ENCODE data around the gene CENPF. TPM values are rescaled to one million over a fixed set of nuclear protein-coding genes. Genes with fewer than 3 reads are reported as not detected.

Gene CENPF
- total RNA-seq, 1 experiment from 2014 or later: 144 TPM

DNA sequence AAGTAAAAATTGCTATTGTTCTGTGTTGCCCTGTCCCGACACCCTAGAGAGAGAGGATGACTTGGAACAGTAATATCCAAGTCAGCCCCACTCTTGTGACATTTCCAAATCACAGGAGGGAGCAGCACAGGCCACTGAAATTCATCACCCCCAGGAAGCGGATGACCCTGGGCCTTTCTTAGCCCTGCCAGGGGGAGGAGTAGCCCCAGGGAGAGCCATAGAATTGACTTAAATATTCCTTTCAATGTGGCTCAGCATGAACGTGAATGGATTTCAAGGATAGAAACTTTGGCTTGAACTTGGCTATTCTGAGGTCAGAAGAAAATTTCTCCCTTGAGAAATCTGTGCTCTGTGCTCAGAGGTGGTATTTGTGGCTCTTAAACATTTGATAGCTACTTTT, 80.6 kb downstream of the CENPF start:
- DNase-seq: no peak
- H3K9me3 Mint-ChIP-seq (ENCODE audit: low read depth, unreplicated experiment): no peaks in the 10 kb centered on the region
- TF ChIP-seq, protein P1, sequence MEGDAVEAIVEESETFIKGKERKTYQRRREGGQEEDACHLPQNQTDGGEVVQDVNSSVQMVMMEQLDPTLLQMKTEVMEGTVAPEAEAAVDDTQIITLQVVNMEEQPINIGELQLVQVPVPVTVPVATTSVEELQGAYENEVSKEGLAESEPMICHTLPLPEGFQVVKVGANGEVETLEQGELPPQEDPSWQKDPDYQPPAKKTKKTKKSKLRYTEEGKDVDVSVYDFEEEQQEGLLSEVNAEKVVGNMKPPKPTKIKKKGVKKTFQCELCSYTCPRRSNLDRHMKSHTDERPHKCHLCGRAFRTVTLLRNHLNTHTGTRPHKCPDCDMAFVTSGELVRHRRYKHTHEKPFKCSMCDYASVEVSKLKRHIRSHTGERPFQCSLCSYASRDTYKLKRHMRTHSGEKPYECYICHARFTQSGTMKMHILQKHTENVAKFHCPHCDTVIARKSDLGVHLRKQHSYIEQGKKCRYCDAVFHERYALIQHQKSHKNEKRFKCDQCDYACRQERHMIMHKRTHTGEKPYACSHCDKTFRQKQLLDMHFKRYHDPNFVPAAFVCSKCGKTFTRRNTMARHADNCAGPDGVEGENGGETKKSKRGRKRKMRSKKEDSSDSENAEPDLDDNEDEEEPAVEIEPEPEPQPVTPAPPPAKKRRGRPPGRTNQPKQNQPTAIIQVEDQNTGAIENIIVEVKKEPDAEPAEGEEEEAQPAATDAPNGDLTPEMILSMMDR (IDR thresholded peaks at IDR 0.05; ENCODE audit: unreplicated experiment): no peak
- H3K36me3 Mint-ChIP-seq (ENCODE audit: insufficient read depth, unreplicated experiment): peaks cover 5% of the 10 kb centered on the region
- no peak overlapping the region for H3K27ac Mint-ChIP-seq (ENCODE audit: unreplicated experiment)
- intact Hi-C loops (cut with micrococcal nuclease; ENCODE audit: unreplicated experiment): no loop called here
- BruUV-seq (replicated peaks): no TSS peak
- no peaks in the 10 kb centered on the region for H3K27me3 Mint-ChIP-seq (ENCODE audit: unreplicated experiment)
- no peak overlapping the region for H3K4me3 Mint-ChIP-seq (ENCODE audit: low read depth, unreplicated experiment)
- H3K4me1 Mint-ChIP-seq (ENCODE audit: low read depth, unreplicated experiment): no peaks in the 10 kb centered on the region
- CTCF ChIA-PET: no interaction called here

DNA sequence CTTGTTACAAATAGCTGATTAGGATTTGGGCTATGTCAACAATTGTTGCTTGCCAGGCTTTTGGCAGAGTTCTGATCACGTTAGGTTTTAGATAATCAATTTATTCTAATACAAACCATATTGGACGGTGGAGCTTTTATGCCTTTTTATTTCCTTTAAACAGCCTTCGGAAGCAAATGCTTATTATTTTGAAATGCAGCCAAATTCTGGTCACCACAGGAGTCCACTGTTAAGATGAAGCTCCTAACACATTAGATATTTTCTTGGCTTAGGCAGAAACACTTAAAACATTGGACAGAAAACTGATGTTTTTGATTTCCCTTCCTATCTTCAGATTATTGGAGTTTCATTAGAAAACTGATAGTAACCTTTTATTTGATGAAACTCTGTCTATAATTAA, 82.9 kb downstream of the CENPF start:
- TF ChIP-seq, protein P1 (IDR thresholded peaks at IDR 0.05; ENCODE audit: unreplicated experiment): no peak
- Mint-ChIP-seq H3K27me3 (ENCODE audit: unreplicated experiment) (no peaks in the 10 kb centered on the region), H3K4me3 (ENCODE audit: low read depth, unreplicated experiment) (no peak overlapping the region), H3K36me3 (ENCODE audit: insufficient read depth, unreplicated experiment) (no peaks in the 10 kb centered on the region), H3K4me1 (ENCODE audit: low read depth, unreplicated experiment) (no peaks in the 10 kb centered on the region), H3K27ac (ENCODE audit: unreplicated experiment) (no peak overlapping the region), H3K9me3 (ENCODE audit: low read depth, unreplicated experiment) (no peaks in the 10 kb centered on the region)
- BruUV-seq (replicated peaks): no TSS peak
- no peak for DNase-seq
- CTCF ChIA-PET: no interaction called here
- intact Hi-C loops (cut with micrococcal nuclease; ENCODE audit: unreplicated experiment): no loop called here

DNA sequence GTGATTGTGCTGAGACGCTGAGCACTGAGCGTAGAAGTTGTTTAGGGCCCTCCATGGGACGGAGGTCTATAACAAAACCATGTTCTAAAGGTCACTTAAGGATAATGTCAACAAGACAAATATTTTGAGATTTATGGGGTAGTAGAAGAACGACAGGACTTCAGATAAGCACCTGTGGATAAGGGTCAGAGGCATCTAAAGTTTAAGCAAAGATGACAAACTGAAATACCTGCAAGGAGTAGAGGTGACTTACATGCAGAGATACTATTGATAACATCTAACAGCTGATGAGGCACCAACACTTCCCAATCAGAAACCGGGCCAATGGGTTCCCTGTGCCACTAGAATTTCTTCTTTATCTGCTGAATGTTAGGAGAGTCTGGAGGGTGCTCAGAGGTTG, 83.5 kb downstream of the CENPF start:
- no peak for DNase-seq
- CTCF ChIA-PET: no interaction called here
- no TSS peak for BruUV-seq (replicated peaks)
- TF ChIP-seq, protein P1 (IDR thresholded peaks at IDR 0.05; ENCODE audit: unreplicated experiment): no peak
- intact Hi-C loops (cut with micrococcal nuclease; ENCODE audit: unreplicated experiment): no loop called here
- H3K36me3 Mint-ChIP-seq (ENCODE audit: insufficient read depth, unreplicated experiment): no peaks in the 10 kb centered on the region
- H3K27me3 Mint-ChIP-seq (ENCODE audit: unreplicated experiment): no peaks in the 10 kb centered on the region
- H3K27ac Mint-ChIP-seq (ENCODE audit: unreplicated experiment): no peak overlapping the region
- no peak overlapping the region for H3K4me3 Mint-ChIP-seq (ENCODE audit: low read depth, unreplicated experiment)
- H3K4me1 Mint-ChIP-seq (ENCODE audit: low read depth, unreplicated experiment): no peaks in the 10 kb centered on the region
- no peaks in the 10 kb centered on the region for H3K9me3 Mint-ChIP-seq (ENCODE audit: low read depth, unreplicated experiment)

DNA sequence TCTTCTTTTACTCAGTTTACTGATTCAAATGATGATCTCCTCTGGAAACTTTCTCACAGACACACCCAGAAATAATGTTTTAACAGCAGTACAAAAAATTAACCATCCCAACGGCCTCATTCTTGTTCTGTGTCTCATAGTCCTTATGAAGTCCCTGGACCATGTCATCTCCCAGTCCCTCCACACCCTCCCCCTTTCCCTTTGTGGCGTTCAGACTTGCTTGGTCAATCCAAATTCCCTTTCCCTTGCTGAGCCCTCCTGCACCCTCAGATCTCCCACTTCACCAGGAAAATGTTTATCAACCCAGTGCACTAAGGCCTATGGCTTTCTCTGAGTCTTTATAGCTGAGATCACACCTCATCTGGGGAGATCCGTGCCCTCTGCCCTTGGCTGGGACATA, 85.9 kb downstream of the CENPF start:
- Mint-ChIP-seq H3K9me3 (ENCODE audit: low read depth, unreplicated experiment) (no peaks in the 10 kb centered on the region), H3K27ac (ENCODE audit: unreplicated experiment) (no peak overlapping the region), H3K27me3 (ENCODE audit: unreplicated experiment) (no peaks in the 10 kb centered on the region), H3K4me3 (ENCODE audit: low read depth, unreplicated experiment) (no peak overlapping the region), H3K4me1 (ENCODE audit: low read depth, unreplicated experiment) (no peaks in the 10 kb centered on the region), H3K36me3 (ENCODE audit: insufficient read depth, unreplicated experiment) (no peaks in the 10 kb centered on the region)
- intact Hi-C loops (cut with micrococcal nuclease; ENCODE audit: unreplicated experiment): no loop called here
- TF ChIP-seq, protein P1 (IDR thresholded peaks at IDR 0.05; ENCODE audit: unreplicated experiment): no peak
- CTCF ChIA-PET: no interaction called here
- DNase-seq: no peak
- no TSS peak for BruUV-seq (replicated peaks)

DNA sequence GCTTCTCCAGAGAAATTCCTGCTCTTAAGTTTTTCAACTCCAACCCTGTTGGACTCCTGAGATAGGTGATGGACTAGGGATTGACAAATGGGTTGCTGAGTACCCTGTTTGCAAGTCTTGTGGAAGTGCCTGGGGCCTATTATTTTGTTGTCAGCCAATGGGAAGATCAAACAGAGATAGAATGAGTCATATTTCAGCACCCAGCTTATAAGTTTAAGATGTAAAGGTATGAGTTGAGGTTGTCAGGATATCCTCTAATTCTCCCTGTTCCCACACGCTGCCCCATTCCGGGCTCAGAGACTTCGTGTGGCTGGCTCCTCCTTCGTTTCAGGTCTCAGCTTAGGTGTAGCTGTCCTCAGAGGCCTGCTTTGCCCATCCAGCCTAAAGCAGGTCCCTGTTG, 91.8 kb downstream of the CENPF start:
- Mint-ChIP-seq H3K27ac (ENCODE audit: unreplicated experiment) (no peak overlapping the region), H3K27me3 (ENCODE audit: unreplicated experiment) (no peaks in the 10 kb centered on the region), H3K4me1 (ENCODE audit: low read depth, unreplicated experiment) (no peaks in the 10 kb centered on the region), H3K9me3 (ENCODE audit: low read depth, unreplicated experiment) (no peaks in the 10 kb centered on the region), H3K36me3 (ENCODE audit: insufficient read depth, unreplicated experiment) (no peaks in the 10 kb centered on the region), H3K4me3 (ENCODE audit: low read depth, unreplicated experiment) (no peak overlapping the region)
- DNase-seq: no peak
- CTCF ChIA-PET: no interaction called here
- TF ChIP-seq, protein P1 (IDR thresholded peaks at IDR 0.05; ENCODE audit: unreplicated experiment): no peak
- intact Hi-C loops (cut with micrococcal nuclease; ENCODE audit: unreplicated experiment): no loop called here
- no TSS peak for BruUV-seq (replicated peaks)

Data from Calu3 (cell line).